AG09309 (cell line): ENCODE measurements around the gene GCAT.

Experiments used
- DNase-seq: peaks from one replicate; pipeline ENCODE4 v3.0.0-alpha.2; 2010; ENCODE audit warnings: low read depth
- H3K4me3 ChIP-seq: 2 replicates; pipeline ENCODE4 v1.5.1; 2011; ENCODE audit warnings: mild to moderate bottlenecking, low read depth, low read length, moderate library complexity; ENCODE audit not compliant: control insufficient read depth
- TF ChIP-seq, protein P1 (sequence below): IDR thresholded peaks from 2 replicates; pipeline ENCODE4 v1.5.1; 2011; ENCODE audit warnings: mild to moderate bottlenecking, low read depth, low read length, inconsistent platforms; ENCODE audit not compliant: insufficient read depth, control insufficient read depth; ENCODE audit errors: missing control alignments

Gene GCAT

GRCh38 chr22:37803639-37804351, 3.9 kb upstream of the GCAT start:
- TF ChIP-seq, protein P1, sequence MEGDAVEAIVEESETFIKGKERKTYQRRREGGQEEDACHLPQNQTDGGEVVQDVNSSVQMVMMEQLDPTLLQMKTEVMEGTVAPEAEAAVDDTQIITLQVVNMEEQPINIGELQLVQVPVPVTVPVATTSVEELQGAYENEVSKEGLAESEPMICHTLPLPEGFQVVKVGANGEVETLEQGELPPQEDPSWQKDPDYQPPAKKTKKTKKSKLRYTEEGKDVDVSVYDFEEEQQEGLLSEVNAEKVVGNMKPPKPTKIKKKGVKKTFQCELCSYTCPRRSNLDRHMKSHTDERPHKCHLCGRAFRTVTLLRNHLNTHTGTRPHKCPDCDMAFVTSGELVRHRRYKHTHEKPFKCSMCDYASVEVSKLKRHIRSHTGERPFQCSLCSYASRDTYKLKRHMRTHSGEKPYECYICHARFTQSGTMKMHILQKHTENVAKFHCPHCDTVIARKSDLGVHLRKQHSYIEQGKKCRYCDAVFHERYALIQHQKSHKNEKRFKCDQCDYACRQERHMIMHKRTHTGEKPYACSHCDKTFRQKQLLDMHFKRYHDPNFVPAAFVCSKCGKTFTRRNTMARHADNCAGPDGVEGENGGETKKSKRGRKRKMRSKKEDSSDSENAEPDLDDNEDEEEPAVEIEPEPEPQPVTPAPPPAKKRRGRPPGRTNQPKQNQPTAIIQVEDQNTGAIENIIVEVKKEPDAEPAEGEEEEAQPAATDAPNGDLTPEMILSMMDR: no peak
- no peak overlapping the region for H3K4me3 ChIP-seq
- DNase-seq: no peak

DNA sequence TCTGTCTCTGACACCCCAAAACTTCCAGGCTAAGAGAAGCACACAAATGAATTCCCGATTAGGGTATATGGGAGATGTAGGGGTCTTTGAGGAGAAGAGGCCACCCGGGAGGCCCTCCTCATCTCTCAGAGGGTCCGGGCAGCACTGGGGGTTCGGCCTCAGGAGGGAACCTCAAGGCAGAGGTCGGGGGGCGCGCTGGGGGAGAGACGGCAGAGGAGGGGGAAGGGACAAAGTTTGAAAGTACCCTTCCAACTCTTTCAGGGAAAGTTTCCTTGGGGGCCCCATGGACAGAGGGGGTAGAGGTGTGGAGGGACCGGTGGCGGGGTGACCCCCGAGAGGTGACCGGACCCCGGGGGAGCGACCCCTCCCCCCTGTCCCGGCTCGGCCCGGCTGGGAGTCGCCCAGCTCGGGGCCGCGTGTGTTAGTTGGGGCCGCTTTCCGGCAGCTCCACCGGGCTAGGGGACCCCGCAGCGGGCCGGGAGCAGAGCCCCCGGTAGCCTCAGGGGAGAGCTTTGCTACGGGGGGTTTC, 3.3 kb upstream of the GCAT start:
- H3K4me3 ChIP-seq: peak overlapping the region; percentile 76
- TF ChIP-seq, protein P1: no peak
- no peak for DNase-seq

DNA sequence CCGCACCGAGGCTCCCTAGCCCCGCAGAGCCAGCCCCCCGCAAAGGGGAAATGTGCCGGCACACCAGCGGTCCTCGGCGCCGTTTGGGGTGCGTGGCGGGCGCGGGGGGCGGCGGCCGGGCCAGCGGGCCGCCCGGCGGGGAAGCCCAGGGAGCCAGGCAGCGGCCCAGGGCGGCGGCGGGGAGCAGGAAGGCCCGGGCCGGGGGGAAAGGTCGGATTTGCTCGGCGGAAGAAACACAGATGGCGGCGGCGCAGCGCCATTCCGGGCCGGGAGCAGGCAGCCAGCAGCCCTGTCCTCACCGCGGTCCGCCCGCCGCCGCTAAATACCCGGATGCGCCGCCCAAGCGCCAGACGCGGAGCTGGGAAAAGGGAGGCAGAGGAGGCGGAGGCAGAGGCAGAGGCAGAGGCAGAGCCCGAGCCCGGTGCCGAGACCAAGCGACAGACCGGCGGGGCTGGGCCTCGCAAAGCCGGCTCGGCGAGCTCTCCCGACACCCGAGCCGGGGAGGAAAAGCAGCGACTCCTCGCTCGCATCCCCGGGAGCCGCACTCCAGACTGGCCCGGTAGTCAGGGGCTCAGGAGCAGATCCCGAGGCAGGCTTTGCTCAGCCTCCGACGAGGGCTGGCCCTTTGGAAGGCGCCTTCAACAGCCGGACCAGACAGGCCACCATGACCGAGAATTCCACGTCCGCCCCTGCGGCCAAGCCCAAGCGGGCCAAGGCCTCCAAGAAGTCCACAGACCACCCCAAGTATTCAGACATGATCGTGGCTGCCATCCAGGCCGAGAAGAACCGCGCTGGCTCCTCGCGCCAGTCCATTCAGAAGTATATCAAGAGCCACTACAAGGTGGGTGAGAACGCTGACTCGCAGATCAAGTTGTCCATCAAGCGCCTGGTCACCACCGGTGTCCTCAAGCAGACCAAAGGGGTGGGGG, 2.6 kb upstream of the GCAT start:
- H3K4me3 ChIP-seq: peak overlapping the region; percentile 76
- no peak for DNase-seq
- TF ChIP-seq, protein P1: no peak

- no peak for DNase-seq
- TF ChIP-seq, protein P1: no peak
- peak overlapping the region; percentile 76 for H3K4me3 ChIP-seq
These were observed 1.9 kb upstream of the GCAT start for GRCh38 chr22:37805810-37806277.

DNA sequence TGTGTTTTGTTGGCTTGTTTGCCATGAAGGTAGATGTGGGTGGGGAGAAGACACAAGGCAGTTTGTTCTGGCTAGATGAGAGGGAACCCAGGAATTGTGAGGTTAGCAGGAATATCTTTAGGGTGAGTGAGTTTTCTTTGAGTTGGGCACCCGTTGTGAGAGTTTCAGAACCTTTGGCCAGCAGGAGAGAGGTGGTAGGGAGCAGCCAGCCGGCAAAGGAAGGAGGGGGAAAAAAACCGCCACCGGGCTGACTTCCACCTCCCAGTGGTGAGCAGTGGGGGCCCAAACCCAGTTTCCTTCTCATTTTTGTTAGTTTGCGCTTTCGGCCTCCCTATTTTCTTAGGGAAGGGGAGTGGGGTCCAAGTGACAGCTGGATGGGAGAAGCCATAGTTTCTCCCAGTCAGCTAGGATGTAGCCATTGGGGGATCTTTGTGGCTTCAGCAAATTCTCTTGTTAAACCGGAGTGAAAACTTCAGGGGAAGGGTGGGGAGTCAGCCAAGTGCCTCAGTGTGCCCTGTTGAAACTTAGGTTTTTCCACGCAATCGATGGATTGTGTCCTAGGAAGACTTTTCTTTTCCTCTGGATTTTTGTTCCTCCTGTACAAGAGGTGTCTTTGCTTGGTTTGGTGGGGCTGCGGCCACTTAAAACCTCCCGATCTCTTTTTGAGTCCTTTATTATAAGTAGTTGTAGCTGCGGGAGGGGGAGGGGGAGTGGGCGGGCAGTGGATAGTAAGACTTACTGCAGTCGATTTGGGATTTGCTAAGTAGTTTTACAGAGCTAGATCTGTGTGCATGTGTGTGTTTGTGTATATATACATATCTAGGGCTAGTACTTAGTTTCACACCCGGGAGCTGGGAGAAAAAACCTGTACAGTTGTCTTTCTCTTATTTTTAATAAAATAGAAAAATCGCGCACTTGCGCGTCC, 1.1 kb upstream of the GCAT start:
- no peak for DNase-seq
- TF ChIP-seq, protein P1: peak; percentile 13

GRCh38 chr22:37808294-37808657, 542 bp downstream of the GCAT start:
- H3K4me3 ChIP-seq: peak overlapping the region; percentile 76
- DNase-seq: no peak
- TF ChIP-seq, protein P1: no peak

More for the DNA sequence above, 1.1 kb upstream of the GCAT start:
- peak overlapping the region; percentile 76 for H3K4me3 ChIP-seq
